Erythroblast (primary cell): ENCODE results near the gene NEK3.
"Not testable (repeated sequence)": the region's sequence is repeated elsewhere in the genome, so short reads cannot be mapped to it uniquely, and the experiment has no call there.

Source experiments
- DNase-seq, 2 experiments: peaks; one replicate each; lab custom pipeline; 2025; lab: John Stamatoyannopoulos, UW
- GATA1 ChIP-seq: IDR thresholded peaks from 2 replicates; pipeline ENCODE4 v1.6.1; 2011; ENCODE audit warnings: low read depth, mild to moderate bottlenecking, control low read depth, low read length, moderate library complexity
- POLR2A ChIP-seq: IDR thresholded peaks from 2 replicates; pipeline ENCODE4 v1.6.1; 2011; ENCODE audit warnings: mild to moderate bottlenecking, low read length

Gene NEK3

DNA sequence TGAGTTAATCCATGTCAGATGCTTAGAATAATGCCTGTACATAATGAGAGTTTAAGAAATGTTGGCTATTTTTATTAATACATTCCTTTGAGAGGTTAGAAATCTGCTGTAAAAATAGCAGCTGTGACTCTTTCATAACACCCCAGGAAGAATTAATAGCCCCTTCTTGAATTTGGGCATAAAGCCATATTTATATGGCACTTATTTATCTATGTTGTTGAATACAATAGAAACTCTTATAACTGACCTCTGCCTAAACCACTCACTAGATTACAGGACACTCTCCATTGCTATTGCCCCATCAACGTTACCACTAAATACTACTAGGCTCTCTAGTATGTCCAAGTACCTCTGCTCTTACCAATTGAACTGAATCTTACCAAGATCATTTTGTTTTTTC is 46.8 kb downstream of the NEK3 start:
- no peak for TF ChIP-seq GATA1
- no peak for TF ChIP-seq POLR2A
- DNase-seq: no peak

- no peak for DNase-seq
- TF ChIP-seq POLR2A (no peak), GATA1 (no peak)
These were observed 50.2 kb downstream of the NEK3 start for GRCh38 chr13:52109116-52109670.

GRCh38 chr13:52105841-52106240 is 53.6 kb downstream of the NEK3 start:
- TF ChIP-seq POLR2A: no peak
- TF ChIP-seq GATA1: no peak
- DNase-seq: no peak

GRCh38 chr13:52104624-52105023 is 54.8 kb downstream of the NEK3 start:
- TF ChIP-seq GATA1 (no peak), POLR2A (no peak)

DNA sequence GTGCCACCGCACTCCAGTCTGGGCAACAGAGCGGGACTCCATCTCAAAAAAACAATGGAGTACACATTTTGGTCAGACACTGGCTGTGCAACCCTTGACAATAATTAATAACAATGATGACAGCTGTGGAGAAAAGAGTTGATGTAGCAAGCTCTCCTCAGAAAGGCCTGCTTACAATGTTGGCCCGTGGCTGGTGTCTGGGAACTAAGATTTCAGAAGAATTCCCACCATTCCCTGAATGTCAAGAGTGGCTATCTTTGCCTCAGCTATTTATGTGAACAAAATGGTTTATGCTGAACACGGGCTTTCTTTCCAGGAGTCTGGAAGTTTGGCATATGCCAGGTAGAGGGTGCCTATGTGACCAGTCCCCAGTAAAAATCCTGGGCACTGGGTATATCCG is 56.0 kb downstream of the NEK3 start:
- TF ChIP-seq GATA1 (no peak), POLR2A (no peak)
- DNase-seq: no peak

More at GRCh38 chr13:52104624-52105023, 54.8 kb downstream of the NEK3 start:
- DNase-seq: no peak

- not testable (repeated sequence) for DNase-seq
These were observed 57.0 kb downstream of the NEK3 start for GRCh38 chr13:52102423-52102822.

- DNase-seq: no peak
- no peak for TF ChIP-seq GATA1
- TF ChIP-seq POLR2A: no peak
These were observed 62.2 kb downstream of the NEK3 start for GRCh38 chr13:52097197-52097596.

GRCh38 chr13:52096748-52097147 is 62.6 kb downstream of the NEK3 start:
- no peak for TF ChIP-seq GATA1
- TF ChIP-seq POLR2A: no peak
- no peak for DNase-seq

DNA sequence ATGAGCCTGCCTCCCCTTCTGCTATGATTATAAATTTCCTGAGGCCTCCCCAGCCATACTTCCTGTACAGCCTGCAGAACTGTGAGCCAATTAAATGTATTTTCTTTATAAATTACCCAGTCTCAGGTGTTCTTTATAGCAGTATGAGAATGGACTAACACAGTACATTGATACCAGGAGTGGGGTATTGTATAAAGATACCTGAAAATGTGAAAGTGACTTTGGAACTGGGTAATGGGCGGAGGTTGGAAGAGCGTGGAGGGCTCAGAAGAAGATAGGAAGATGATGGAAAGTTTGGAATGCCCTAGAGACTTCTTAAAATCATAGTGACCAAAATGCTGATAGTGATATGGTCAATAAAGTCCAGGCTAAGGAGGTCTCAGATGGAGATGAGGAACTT is 63.3 kb downstream of the NEK3 start:
- no peak for TF ChIP-seq GATA1
- TF ChIP-seq POLR2A: no peak
- no peak for DNase-seq

GRCh38 chr13:52092087-52092486 is 67.3 kb downstream of the NEK3 start:
- TF ChIP-seq GATA1: no peak
- DNase-seq: no peak

GRCh38 chr13:52091473-52091872 is 67.9 kb downstream of the NEK3 start:
- no peak for TF ChIP-seq POLR2A
- no peak for TF ChIP-seq GATA1
- DNase-seq: no peak

GRCh38 chr13:52085421-52085820 is 74.0 kb downstream of the NEK3 start:
- DNase-seq: no peak
- TF ChIP-seq GATA1: no peak
- TF ChIP-seq POLR2A: no peak

DNA sequence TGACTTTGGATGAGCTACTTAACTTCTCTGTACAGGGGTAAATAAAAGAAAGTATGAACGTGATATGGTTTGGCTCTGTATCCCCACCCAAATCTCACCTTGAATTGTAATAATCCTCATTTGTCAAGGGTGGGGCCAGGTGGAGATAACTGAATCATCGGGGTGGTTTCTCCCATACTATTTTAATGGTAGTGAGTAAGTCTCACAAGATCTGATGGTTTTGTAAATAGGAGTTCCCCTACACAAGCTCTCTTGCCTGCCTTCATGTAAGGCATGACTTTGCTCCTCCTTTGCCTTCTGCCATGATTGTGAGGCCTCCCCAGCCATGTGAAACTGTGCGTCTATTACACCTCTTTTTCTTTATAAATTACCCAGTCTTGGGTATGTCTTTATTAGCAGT is 74.4 kb downstream of the NEK3 start:
- DNase-seq: not testable (repeated sequence)
